ENCODE measurements around the gene STEAP1B. TPM values are rescaled to one million over a fixed set of nuclear protein-coding genes. Genes with fewer than 3 reads are reported as not detected.

The STEAP1B gene
- polyA plus RNA-seq, 1 experiment = 18.8 TPM

- TF ChIP-seq CTCF (IDR thresholded peaks at IDR 0.05; ENCODE audit: low read depth, low read length) = no peak
- no peaks in the 10 kb centered on the region for H3K9me3 ChIP-seq (ENCODE audit: control insufficient read depth, insufficient read depth, low read length)
- ChIA-PET CTCF (no interaction called here), POLR2A (no interaction called here)
- H3K4me3 ChIP-seq (ENCODE audit: low read depth, low read length) = no peak overlapping the region
- no peak overlapping the region for H3K27ac ChIP-seq (ENCODE audit: low read depth, low read length)
- no peak for DNase-seq (ENCODE audit: low read depth, low spot score)
- H3K27me3 ChIP-seq (ENCODE audit: control insufficient read depth, insufficient read depth, low read length) = no peaks in the 10 kb centered on the region
Observed at GRCh38 chr7:22372863-22373262, 127.1 kb downstream of the STEAP1B start.

GRCh38 chr7:22371878-22372277, 128.1 kb downstream of the STEAP1B start:
- Histone ChIP-seq H3K27me3 (ENCODE audit: control insufficient read depth, insufficient read depth, low read length) (no peaks in the 10 kb centered on the region), H3K9me3 (ENCODE audit: control insufficient read depth, insufficient read depth, low read length) (no peaks in the 10 kb centered on the region), H3K4me3 (ENCODE audit: low read depth, low read length) (no peak overlapping the region), H3K27ac (ENCODE audit: low read depth, low read length) (no peak overlapping the region)
- POLR2A ChIA-PET = no interaction called here
- TF ChIP-seq CTCF (IDR thresholded peaks at IDR 0.05; ENCODE audit: low read depth, low read length) = no peak
- CTCF ChIA-PET = interaction anchor here (1.6 kb wide), 1 partner anchor 262 kb away, joined by 5 read pairs; no protein-coding TSS in a partner anchor
- DNase-seq (ENCODE audit: low read depth, low spot score) = no peak

Other genes starting within 250 kb of the STEAP1B start
- 0.16 and 0.22 TPM in 2 replicates for gene RAPGEF5, start 143.0 kb downstream of the STEAP1B start, polyA plus RNA-seq (2011; rRNA removed)
- gene IL6, start 227.0 kb upstream of the STEAP1B start, polyA plus RNA-seq (2011; rRNA removed) = 12.7 and 18.4 TPM in 2 replicates

Data from AG04450 (cell line).